H1 (cell line): ENCODE results near the gene HSD17B10. TPM values are rescaled to one million over a fixed set of nuclear protein-coding genes. Genes with fewer than 3 reads are reported as not detected.

Experiments used
- ATF3 ChIP-seq: IDR thresholded peaks from 2 replicates; pipeline ENCODE4 v1.6.1; 2011; ENCODE audit warnings: low read depth, mild to moderate bottlenecking, low read length; ENCODE audit not compliant: insufficient read depth
- BACH1 ChIP-seq: IDR thresholded peaks from 2 replicates; pipeline ENCODE4 v1.6.1; 2012; ENCODE audit warnings: low read length, improper control_type of control experiment
- CHD1 ChIP-seq: IDR thresholded peaks from 2 replicates; pipeline ENCODE4 v1.6.1; 2012; ENCODE audit warnings: low read depth, low read length, improper control_type of control experiment
- CHD7 ChIP-seq: fragments of 300-600 bp; sonication (generic); IDR thresholded peaks from 2 replicates; pipeline ENCODE4 v1.7.1; 2012; ENCODE audit warnings: low read length, moderate library complexity, mild to moderate bottlenecking, inconsistent platforms; ENCODE audit not compliant: insufficient replicate concordance
- CTBP2 ChIP-seq: IDR thresholded peaks from 2 replicates; pipeline ENCODE4 v1.7.0; 2011; ENCODE audit warnings: borderline replicate concordance, mild to moderate bottlenecking, moderate library complexity, mixed read lengths, low read length; ENCODE audit not compliant: insufficient read depth, insufficient read length
- KDM1A ChIP-seq: fragments of 200-600, 300-600 bp; sonication (generic); IDR thresholded peaks from 2 replicates; pipeline ENCODE4 v1.7.1; 2016; ENCODE audit warnings: mild to moderate bottlenecking, low read length, borderline replicate concordance
- NANOG ChIP-seq: IDR thresholded peaks from 2 replicates; pipeline ENCODE4 v1.6.1; 2011; ENCODE audit warnings: low read length, low read depth, mild to moderate bottlenecking, inconsistent platforms; ENCODE audit not compliant: insufficient read depth, poor library complexity, severe bottlenecking
- POLR2AphosphoS5 ChIP-seq: IDR thresholded peaks from 2 replicates; pipeline ENCODE4 v1.6.1; 2011; ENCODE audit warnings: low read depth, low read length
- RAD21 ChIP-seq, 2 experiments: IDR thresholded peaks in 1 of 2; conservative IDR thresholded peaks in 1 of 2; 2 replicates each; pipeline ENCODE4 v1.6.1; 2011; ENCODE audit warnings: low read depth in 2 of 2, low read length in 2 of 2, improper control_type of control experiment in 1 of 2, inconsistent platforms in 1 of 2, mild to moderate bottlenecking in 1 of 2, moderate library complexity in 1 of 2
- polyA plus RNA-seq, 7 experiments: library from polyadenylated mRNA; depleted of rRNA in 3 of 7; stranded (reverse) in 5 of 7; unstranded in 2 of 7; fragments of >200 nt in 5 of 7; fragments of 200-250 nt in 2 of 7; gene quantifications; 1 replicate in 5 of 7; 2 replicates in 1 of 7; 4 replicates in 1 of 7; pipeline versions ENCODE4 v1.2.1 to v1.2.3, GENCODE V29; 2011 to 2013; ENCODE audit warnings: missing spikeins in 2 of 7, mixed read lengths in 2 of 7
- total RNA-seq: library from RNA; stranded (reverse); fragmentation: NEBNext Ultra II Directional; extraction: Animal tissue kit (Norgen Biotek cat#: 25700); gene quantifications from 2 replicates; pipeline ENCODE4 v1.2.1, GENCODE V29; 2021

Gene HSD17B10
- total and polyA plus RNA-seq, 2 of the 8 experiments (the other 6 are each of a cell fraction or from before 2014, with no cell fraction given): 114 to 236 TPM

- no peak for TF ChIP-seq KDM1A
- TF ChIP-seq ATF3: no peak
- TF ChIP-seq BACH1: no peak; the same call in 1 of the 2 replicates
- peak; percentile 84 for TF ChIP-seq POLR2AphosphoS5
- no peak for TF ChIP-seq CHD7
- TF ChIP-seq RAD21 (IDR thresholded peaks at IDR 0.05 in 1 of 2, conservative IDR thresholded peaks at IDR 0.05 in 1 of 2; ENCODE audit: low read depth in 2 of 2, low read length in 2 of 2): no peak
- no peak for TF ChIP-seq NANOG
- TF ChIP-seq CTBP2: no peak
- TF ChIP-seq CHD1: no peak
Observed at GRCh38 chrX:53422086-53422860, 11.9 kb downstream of the HSD17B10 start, which contains the start of gene SMC1A (continued).
